Central memory CD4-positive, alpha-beta T cell (primary cell): ENCODE data around the gene CBX4.

Experiments
- DNase-seq: peaks from one replicate; pipeline ENCODE4 v3.0.0; 2022

Gene CBX4

GRCh38 chr17:79841369-79842135 is 2.3 kb upstream of the CBX4 start:
- no peak for DNase-seq

- no peak for DNase-seq
These were observed 1.7 kb upstream of the CBX4 start for GRCh38 chr17:79840989-79841286.

- peak; percentile 21 for DNase-seq
These were observed 1.2 kb upstream of the CBX4 start for GRCh38 chr17:79840269-79840988.

GRCh38 chr17:79838522-79839274 is 542 bp downstream of the CBX4 start:
- DNase-seq, result peak; percentile 69

- DNase-seq, result peak; percentile 33
These were observed 1.2 kb downstream of the CBX4 start for GRCh38 chr17:79837888-79838521.

GRCh38 chr17:79836972-79837887 is 2.0 kb downstream of the CBX4 start:
- DNase-seq, result no peak

GRCh38 chr17:79836510-79836971 is 2.7 kb downstream of the CBX4 start:
- DNase-seq, result no peak

- DNase-seq, result no peak
These were observed 3.2 kb downstream of the CBX4 start for GRCh38 chr17:79835953-79836509.

GRCh38 chr17:79835470-79835899 is 3.8 kb downstream of the CBX4 start:
- DNase-seq, result no peak

GRCh38 chr17:79834565-79835469 is 4.4 kb downstream of the CBX4 start:
- DNase-seq, result no peak

GRCh38 chr17:79833744-79834564 is 5.3 kb downstream of the CBX4 start:
- no peak for DNase-seq

GRCh38 chr17:79833110-79833450 is 6.2 kb downstream of the CBX4 start:
- no peak for DNase-seq

- no peak for DNase-seq
These were observed 6.8 kb downstream of the CBX4 start for GRCh38 chr17:79832218-79833109.

GRCh38 chr17:79831265-79832217 is 7.7 kb downstream of the CBX4 start:
- no peak for DNase-seq

GRCh38 chr17:79830763-79831264 is 8.4 kb downstream of the CBX4 start:
- DNase-seq, result no peak

GRCh38 chr17:79830303-79830702 is 8.9 kb downstream of the CBX4 start:
- DNase-seq, result no peak

- DNase-seq, result no peak
These were observed 9.8 kb downstream of the CBX4 start for GRCh38 chr17:79829457-79829856.
